MM.1S (cell line): ENCODE results near the gene TPX2.

Source experiments
- DNase-seq: peaks from one replicate; pipeline ENCODE4 v3.0.0-alpha.2; 2015
- H2AFZ ChIP-seq: fragments of 300-600 bp; sonication (generic); 2 replicates; pipeline ENCODE4 v1.6.0; 2016; ENCODE audit warnings: antibody characterized with exemption, low read length
- H3F3A ChIP-seq: fragments of 300-600 bp; sonication (generic); 2 replicates; pipeline ENCODE4 v1.6.1; 2016; ENCODE audit warnings: mild to moderate bottlenecking, antibody characterized with exemption, low read length, moderate library complexity, mixed read lengths; ENCODE audit not compliant: insufficient read depth
- H3K27ac ChIP-seq: fragments of 300-600 bp; sonication (generic); 2 replicates; pipeline ENCODE4 v1.5.1; 2016; ENCODE audit warnings: mild to moderate bottlenecking, low read length
- H3K27me3 ChIP-seq: fragments of 300-600 bp; sonication (generic); replicated peaks from 2 replicates; pipeline ENCODE4 v1.6.0; 2016; ENCODE audit warnings: low read length; ENCODE audit not compliant: insufficient read depth
- H3K36me3 ChIP-seq: fragments of 300-600 bp; sonication (generic); replicated peaks from 2 replicates; pipeline ENCODE4 v1.6.1; 2016; ENCODE audit warnings: mild to moderate bottlenecking, low read length, mixed read lengths; ENCODE audit not compliant: insufficient read depth
- H3K4me1 ChIP-seq: fragments of 300-600 bp; sonication (generic); 2 replicates; pipeline ENCODE4 v1.6.1; 2016; ENCODE audit warnings: low read length, mixed read lengths
- H3K4me2 ChIP-seq: fragments of 300-600 bp; sonication (generic); 2 replicates; pipeline ENCODE4 v1.6.0; 2016; ENCODE audit warnings: low read depth, low read length
- H3K4me3 ChIP-seq: fragments of 300-600 bp; sonication (generic); 2 replicates; pipeline ENCODE4 v1.5.1; 2016; ENCODE audit warnings: low read length, mixed read lengths
- H3K79me2 ChIP-seq: fragments of 300-600 bp; sonication (generic); 2 replicates; pipeline ENCODE4 v1.6.1; 2016; ENCODE audit warnings: mixed run types, low read length, mixed read lengths
- H3K9ac ChIP-seq: fragments of 300-600 bp; sonication (generic); 2 replicates; pipeline ENCODE4 v1.6.1; 2016; ENCODE audit warnings: low read length, mixed read lengths
- H3K9me2 ChIP-seq: fragments of 300-600 bp; sonication (generic); replicated peaks from 2 replicates; pipeline ENCODE4 v1.6.1; 2016; ENCODE audit warnings: mild to moderate bottlenecking, low read length, mixed read lengths; ENCODE audit not compliant: insufficient read depth
- H3K9me3 ChIP-seq: fragments of 300-600 bp; sonication (generic); replicated peaks from 2 replicates; pipeline ENCODE4 v1.6.1; 2016; ENCODE audit warnings: mild to moderate bottlenecking, low read length, mixed read lengths; ENCODE audit not compliant: insufficient read depth
- H4K20me1 ChIP-seq: fragments of 300-600 bp; sonication (generic); 2 replicates; pipeline ENCODE4 v1.6.1; 2016; ENCODE audit warnings: mild to moderate bottlenecking, low read length, moderate library complexity, mixed read lengths; ENCODE audit not compliant: insufficient read depth
- CTCF ChIP-seq: fragments of 300-600 bp; sonication (generic); IDR thresholded peaks from 2 replicates; pipeline ENCODE4 v1.5.1; 2016; ENCODE audit warnings: antibody characterized with exemption, low read length, mixed read lengths
- EZH2 ChIP-seq: fragments of 300-600 bp; sonication (generic); optimal IDR thresholded peaks from 2 replicates; pipeline ENCODE3; 2017; ENCODE audit warnings: low read depth, mild to moderate bottlenecking, antibody characterized with exemption, low read length, mixed read lengths
- EZH2phosphoT487 ChIP-seq: fragments of 300-600 bp; sonication (generic); IDR thresholded peaks from 2 replicates; pipeline ENCODE4 v1.6.1; 2018; ENCODE audit warnings: antibody characterized with exemption, low read length

TPX2 gene

GRCh38 chr20:31719644-31720485 is 19.2 kb upstream of the TPX2 start:
- H3K9ac ChIP-seq, result peak overlapping the region; percentile 93
- peaks cover 75% of the 10 kb centered on the region for H3F3A ChIP-seq
- H3K79me2 ChIP-seq, result peaks cover 85% of the 10 kb centered on the region
- no peaks in the 10 kb centered on the region for H3K9me3 ChIP-seq
- peak overlapping the region; percentile 99 for H3K27ac ChIP-seq
- no peaks in the 10 kb centered on the region for H4K20me1 ChIP-seq
- H3K4me3 ChIP-seq, result peak overlapping the region; percentile 94
- H3K4me2 ChIP-seq, result peak overlapping the region; percentile 80
- no peak for DNase-seq
- TF ChIP-seq EZH2phosphoT487, result no peak
- TF ChIP-seq CTCF, result no peak
- no peak for TF ChIP-seq EZH2
- peaks cover 11% of the 10 kb centered on the region; the same call in 1 of the 2 replicates for H3K36me3 ChIP-seq
- no peak overlapping the region for H2AFZ ChIP-seq
- no peaks in the 10 kb centered on the region for H3K27me3 ChIP-seq
- peaks cover 4% of the 10 kb centered on the region; the same call in 1 of the 2 replicates for H3K4me1 ChIP-seq
- no peaks in the 10 kb centered on the region for H3K9me2 ChIP-seq

- no peaks in the 10 kb centered on the region for H3K9me2 ChIP-seq
- H3K79me2 ChIP-seq, result peaks cover 77% of the 10 kb centered on the region
- no peaks in the 10 kb centered on the region for H4K20me1 ChIP-seq
- H3K27me3 ChIP-seq, result no peaks in the 10 kb centered on the region
- peaks cover 71% of the 10 kb centered on the region for H3F3A ChIP-seq
- peak overlapping the region; percentile 99 for H3K27ac ChIP-seq
- no peaks in the 10 kb centered on the region for H3K9me3 ChIP-seq
- H3K36me3 ChIP-seq, result peaks cover 8% of the 10 kb centered on the region; the same call in 1 of the 2 replicates
- peak overlapping the region; percentile 80 for H3K4me2 ChIP-seq
- no peaks in the 10 kb centered on the region for H3K4me1 ChIP-seq
- no peak overlapping the region for H2AFZ ChIP-seq
- H3K9ac ChIP-seq, result peak overlapping the region; percentile 93
- DNase-seq, result peak; percentile 52
- TF ChIP-seq CTCF, result peak; percentile 39
- TF ChIP-seq EZH2phosphoT487, result no peak
- peak overlapping the region; percentile 94 for H3K4me3 ChIP-seq
Measured at GRCh38 chr20:31720486-31721407, 18.3 kb upstream of the TPX2 start.

- no peak for DNase-seq
- Histone ChIP-seq H3K9me3 (no peaks in the 10 kb centered on the region), H3K36me3 (peaks cover 8% of the 10 kb centered on the region; the same call in 1 of the 2 replicates), H3K9me2 (no peaks in the 10 kb centered on the region), H3K27ac (peak overlapping the region; percentile 99), H3K4me3 (peak overlapping the region; percentile 94), H3F3A (peaks cover 63% of the 10 kb centered on the region), H3K9ac (peak overlapping the region; percentile 93), H3K4me2 (peak overlapping the region; percentile 80), H3K4me1 (no peaks in the 10 kb centered on the region), H4K20me1 (no peaks in the 10 kb centered on the region), H2AFZ (no peak overlapping the region), H3K27me3 (no peaks in the 10 kb centered on the region), H3K79me2 (peaks cover 68% of the 10 kb centered on the region)
- TF ChIP-seq CTCF (no peak), EZH2 (no peak), EZH2phosphoT487 (no peak)
Measured at GRCh38 chr20:31721408-31722256, 17.5 kb upstream of the TPX2 start.
